WTC11 (cell line): Measurements from ENCODE around the gene CDH13. TPM values are rescaled to one million over a fixed set of nuclear protein-coding genes. Genes with fewer than 3 reads are reported as not detected.

Experiments used
- ATAC-seq: fragments of 200-7000 bp; cut with Tn5 transposase; 2 replicates; pipeline ENCODE4 v1.10.0; 2021; ENCODE audit warnings: mild to moderate bottlenecking, moderate library complexity
- CTCF ChIA-PET: fragments of 300-600 bp; sonication (Branson Sonifier 250); formaldehyde crosslinking; loops from one replicate; lab custom pipeline; 2021; ENCODE audit warnings: antibody characterized with exemption; lab: Charles Lee
- POLR2A ChIA-PET: fragments of 350-600 bp; sonication (Branson Sonifier 250); formaldehyde crosslinking; loops from one replicate; lab custom pipeline; 2021; ENCODE audit warnings: antibody characterized with exemption; lab: Charles Lee
- DNase-seq: peaks from one replicate; pipeline ENCODE4 v3.0.0; 2021; ENCODE audit warnings: low spot score
- H3K27ac Mint-ChIP-seq: 2 replicates; pipeline ENCODE4 v1.8.0; 2021; ENCODE audit warnings: mixed read lengths
- H3K27me3 Mint-ChIP-seq: 2 replicates; pipeline ENCODE4 v1.8.0; 2021; ENCODE audit warnings: low read depth, mild to moderate bottlenecking, moderate library complexity, mixed read lengths
- H3K36me3 Mint-ChIP-seq: 2 replicates; pipeline ENCODE4 v1.8.0; 2021; ENCODE audit warnings: mixed read lengths
- H3K4me1 Mint-ChIP-seq: 2 replicates; pipeline ENCODE4 v1.8.0; 2022; ENCODE audit warnings: mixed read lengths
- H3K4me3 Mint-ChIP-seq: 2 replicates; pipeline ENCODE4 v1.8.0; 2021; ENCODE audit warnings: mild to moderate bottlenecking, moderate library complexity, mixed read lengths
- H3K9me3 Mint-ChIP-seq: 2 replicates; pipeline ENCODE4 v1.8.0; 2021; ENCODE audit warnings: mixed read lengths
- ARID4B ChIP-seq: sonication (generic); formaldehyde crosslinking; IDR thresholded peaks from 2 replicates; pipeline ENCODE4 v1.8.0; 2023; ENCODE audit warnings: missing genetic modification reagents, mild to moderate bottlenecking, borderline replicate concordance
- ATF1 ChIP-seq: sonication (generic); formaldehyde crosslinking; IDR thresholded peaks from 2 replicates; pipeline ENCODE4 v1.8.1; 2023; ENCODE audit warnings: mild to moderate bottlenecking, moderate library complexity, missing genetic modification reagents
- E2F1 ChIP-seq: sonication (generic); formaldehyde crosslinking; IDR thresholded peaks from 2 replicates; pipeline ENCODE4 v1.8.0; 2022; ENCODE audit warnings: mild to moderate bottlenecking, missing genetic modification reagents
- FOXJ3 ChIP-seq: sonication (generic); formaldehyde crosslinking; IDR thresholded peaks from 2 replicates; pipeline ENCODE4 v1.9.0; 2021; ENCODE audit warnings: missing genetic modification reagents, mild to moderate bottlenecking, borderline replicate concordance
- FOXK1 ChIP-seq: sonication (generic); formaldehyde crosslinking; IDR thresholded peaks from 2 replicates; pipeline ENCODE4 v1.8.0; 2022; ENCODE audit warnings: mild to moderate bottlenecking, moderate library complexity, missing genetic modification reagents
- HMGXB4 ChIP-seq: sonication (generic); formaldehyde crosslinking; IDR thresholded peaks from 2 replicates; pipeline ENCODE4 v1.8.1; 2023; ENCODE audit warnings: mild to moderate bottlenecking, moderate library complexity, missing genetic modification reagents
- NFATC4 ChIP-seq: fragments of 250-450 bp; sonication (Bioruptor Pico); IDR thresholded peaks from 2 replicates; pipeline ENCODE4 v1.9.0; 2021; ENCODE audit warnings: mild to moderate bottlenecking
- OVOL2 ChIP-seq: fragments of 250-450 bp; sonication (Bioruptor Pico); IDR thresholded peaks from 2 replicates; pipeline ENCODE4 v1.9.0; 2021; ENCODE audit warnings: mild to moderate bottlenecking, borderline replicate concordance
- PRRX2 ChIP-seq: fragments of 250-450 bp; sonication (Bioruptor Pico); IDR thresholded peaks from 2 replicates; pipeline ENCODE4 v1.8.0; 2021; ENCODE audit warnings: mild to moderate bottlenecking
- SMAD4 ChIP-seq: sonication (generic); formaldehyde crosslinking; IDR thresholded peaks from 2 replicates; pipeline ENCODE4 v1.8.0; 2022; ENCODE audit warnings: mild to moderate bottlenecking, missing genetic modification reagents
- USF1 ChIP-seq: sonication (generic); formaldehyde crosslinking; IDR thresholded peaks from 2 replicates; pipeline ENCODE4 v1.8.0; 2022; ENCODE audit warnings: mild to moderate bottlenecking, missing genetic modification reagents
- ZNF281 ChIP-seq: sonication (generic); formaldehyde crosslinking; IDR thresholded peaks from 2 replicates; pipeline ENCODE4 v1.8.0; 2023; ENCODE audit warnings: mild to moderate bottlenecking, missing genetic modification reagents
- ZNF423 ChIP-seq: fragments of 250-450 bp; sonication (Bioruptor Pico); IDR thresholded peaks from 2 replicates; pipeline ENCODE4 v2.1.2; 2022; ENCODE audit warnings: mild to moderate bottlenecking, moderate library complexity
- ZNF512 ChIP-seq: sonication (generic); formaldehyde crosslinking; IDR thresholded peaks from 2 replicates; pipeline ENCODE4 v1.8.1; 2022; ENCODE audit warnings: missing genetic modification reagents, borderline replicate concordance
- ZSCAN18 ChIP-seq: fragments of 250-450 bp; sonication (Bioruptor Pico); IDR thresholded peaks from 2 replicates; pipeline ENCODE4 v2.1.2; 2022; ENCODE audit warnings: mild to moderate bottlenecking, moderate library complexity
- total RNA-seq: library from RNA; stranded (reverse); gene quantifications from 3 replicates; pipeline ENCODE4 v1.2.3, GENCODE V29; 2021

CDH13 gene
- total RNA-seq, 1 experiment from 2014 or later = 0.81 TPM

GRCh38 chr16:83648347-83648746, 1021.6 kb downstream of the CDH13 start:
- H3K4me3 Mint-ChIP-seq = no peak overlapping the region
- ChIA-PET CTCF (no interaction called here), POLR2A (interaction anchor here (0.6 kb wide), 1 partner anchor 15 kb away, joined by 5 read pairs; no protein-coding TSS in a partner anchor)
- no peaks in the 10 kb centered on the region; the same call in 1 of the 2 replicates for H3K27me3 Mint-ChIP-seq
- H3K27ac Mint-ChIP-seq = peak overlapping the region; percentile 31; the same call in 1 of the 2 replicates
- peaks cover 7% of the 10 kb centered on the region for H3K9me3 Mint-ChIP-seq
- ATAC-seq = no peak; the same call in 1 of the 2 replicates
- DNase-seq = no peak
- H3K36me3 Mint-ChIP-seq = peaks cover 3% of the 10 kb centered on the region; the same call in 1 of the 2 replicates
- no peak for TF ChIP-seq PRRX2 (CRISPR knock-in tag)
- no peak for TF ChIP-seq ZSCAN18 (CRISPR knock-in tag)
- TF ChIP-seq NFATC4 = no peak
- no peak for TF ChIP-seq FOXJ3
- TF ChIP-seq ARID4B (CRISPR knock-in tag) = no peak
- no peak for TF ChIP-seq USF1 (CRISPR knock-in tag)
- no peak for TF ChIP-seq ZNF512 (CRISPR knock-in tag)
- no peak for TF ChIP-seq FOXK1 (CRISPR knock-in tag)
- TF ChIP-seq OVOL2 (CRISPR knock-in tag) = no peak
- TF ChIP-seq ZNF423 (CRISPR knock-in tag) = no peak
- no peak for TF ChIP-seq SMAD4 (CRISPR knock-in tag)
- no peak for TF ChIP-seq ATF1
- TF ChIP-seq ZNF281 = no peak
- TF ChIP-seq HMGXB4 (CRISPR knock-in tag) = no peak
- no peak for TF ChIP-seq E2F1
- peaks cover 39% of the 10 kb centered on the region for H3K4me1 Mint-ChIP-seq
